ENCODE measurements around the gene TNNC1. TPM values are rescaled to one million over a fixed set of nuclear protein-coding genes. Genes with fewer than 3 reads are reported as not detected.

TNNC1 gene
- total RNA-seq, 4 donors from 2014 or later, result 1.7 to 3.7 TPM; not detected in 2

GRCh38 chr3:52435246-52436101 lies 18.4 kb downstream of the TNNC1 start:
- no peak for TF ChIP-seq CTCF (IDR thresholded peaks at IDR 0.05; ENCODE audit: low read depth)

GRCh38 chr3:52434491-52435115 lies 19.2 kb downstream of the TNNC1 start:
- TF ChIP-seq CTCF (IDR thresholded peaks at IDR 0.05; ENCODE audit: low read depth), result no peak

- no peak for TF ChIP-seq CTCF (IDR thresholded peaks at IDR 0.05; ENCODE audit: low read depth)
Measured at GRCh38 chr3:52433996-52434479, 19.8 kb downstream of the TNNC1 start.

GRCh38 chr3:52433328-52433995 lies 20.4 kb downstream of the TNNC1 start:
- no peak for TF ChIP-seq CTCF (IDR thresholded peaks at IDR 0.05; ENCODE audit: low read depth)

- TF ChIP-seq CTCF (IDR thresholded peaks at IDR 0.05; ENCODE audit: low read depth), result no peak
Measured at GRCh38 chr3:52432691-52433141, 21.1 kb downstream of the TNNC1 start.

GRCh38 chr3:52432225-52432624 lies 21.6 kb downstream of the TNNC1 start:
- TF ChIP-seq CTCF (IDR thresholded peaks at IDR 0.05; ENCODE audit: low read depth), result no peak

Measured in subcutaneous adipose tissue (tissue), 4 donors.